ENCODE results near the gene LMO1.

Gene LMO1

DNA sequence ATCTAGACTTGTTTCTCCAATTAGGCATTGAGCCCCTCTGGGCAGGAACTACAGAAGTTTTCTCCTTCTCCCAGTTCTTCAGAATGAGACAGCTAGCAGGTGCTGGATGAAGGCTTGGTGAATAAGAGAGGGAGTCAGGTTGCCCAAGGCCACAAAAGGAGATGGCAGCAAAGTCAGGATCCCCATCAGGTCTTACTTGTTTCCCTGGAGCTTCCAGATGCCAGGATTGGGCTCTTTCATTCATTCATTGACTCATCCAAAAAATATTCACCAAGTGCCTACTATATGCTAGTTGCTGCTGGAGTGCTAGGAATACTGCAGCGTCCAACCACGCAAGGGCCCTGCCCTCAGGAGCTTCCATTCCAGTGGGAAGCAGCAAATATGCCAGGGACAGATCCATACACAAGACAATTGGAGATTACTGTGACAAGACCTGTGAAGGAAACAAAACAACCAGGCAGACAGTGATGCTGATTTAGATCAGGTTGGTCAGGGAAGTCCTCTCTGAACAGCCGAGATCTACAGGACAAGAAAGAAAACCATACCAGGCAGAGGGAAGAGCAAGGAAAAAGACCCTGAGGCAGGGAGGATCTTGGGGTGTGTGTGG, 24.6 kb upstream of the LMO1 start:
- H3K4me3 ChIP-seq (ENCODE audit: low read length), result no peak overlapping the region
- TF ChIP-seq, protein P1, sequence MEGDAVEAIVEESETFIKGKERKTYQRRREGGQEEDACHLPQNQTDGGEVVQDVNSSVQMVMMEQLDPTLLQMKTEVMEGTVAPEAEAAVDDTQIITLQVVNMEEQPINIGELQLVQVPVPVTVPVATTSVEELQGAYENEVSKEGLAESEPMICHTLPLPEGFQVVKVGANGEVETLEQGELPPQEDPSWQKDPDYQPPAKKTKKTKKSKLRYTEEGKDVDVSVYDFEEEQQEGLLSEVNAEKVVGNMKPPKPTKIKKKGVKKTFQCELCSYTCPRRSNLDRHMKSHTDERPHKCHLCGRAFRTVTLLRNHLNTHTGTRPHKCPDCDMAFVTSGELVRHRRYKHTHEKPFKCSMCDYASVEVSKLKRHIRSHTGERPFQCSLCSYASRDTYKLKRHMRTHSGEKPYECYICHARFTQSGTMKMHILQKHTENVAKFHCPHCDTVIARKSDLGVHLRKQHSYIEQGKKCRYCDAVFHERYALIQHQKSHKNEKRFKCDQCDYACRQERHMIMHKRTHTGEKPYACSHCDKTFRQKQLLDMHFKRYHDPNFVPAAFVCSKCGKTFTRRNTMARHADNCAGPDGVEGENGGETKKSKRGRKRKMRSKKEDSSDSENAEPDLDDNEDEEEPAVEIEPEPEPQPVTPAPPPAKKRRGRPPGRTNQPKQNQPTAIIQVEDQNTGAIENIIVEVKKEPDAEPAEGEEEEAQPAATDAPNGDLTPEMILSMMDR (conservative IDR thresholded peaks at IDR 0.05; ENCODE audit: low read length), result no peak

DNA sequence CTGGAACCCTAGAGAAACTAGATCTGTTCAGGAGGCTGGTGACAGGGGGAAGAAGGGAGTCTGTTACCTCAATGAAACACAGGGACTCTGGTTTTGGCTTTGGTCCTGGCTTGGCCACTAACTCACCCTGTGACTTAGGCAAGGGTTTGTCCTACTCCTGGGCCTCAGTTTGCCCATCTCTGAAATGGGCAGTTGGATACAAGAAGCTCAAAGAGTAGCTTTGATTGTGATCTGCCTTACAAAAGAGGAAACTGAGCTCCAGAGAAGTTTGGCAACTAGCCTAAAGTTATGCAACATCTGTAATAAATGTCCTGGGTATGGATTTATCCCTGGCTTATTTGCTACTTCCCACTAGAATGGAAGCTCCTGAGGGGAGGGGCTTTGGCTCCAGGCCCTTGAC, 24.0 kb upstream of the LMO1 start:
- TF ChIP-seq, protein P1 (conservative IDR thresholded peaks at IDR 0.05; ENCODE audit: low read length), result no peak
- H3K4me3 ChIP-seq (ENCODE audit: low read length), result no peak overlapping the region
- no peak for DNase-seq (ENCODE audit: low read depth)

More for the DNA sequence above, 24.6 kb upstream of the LMO1 start:
- no peak for DNase-seq (ENCODE audit: low read depth)

DNA sequence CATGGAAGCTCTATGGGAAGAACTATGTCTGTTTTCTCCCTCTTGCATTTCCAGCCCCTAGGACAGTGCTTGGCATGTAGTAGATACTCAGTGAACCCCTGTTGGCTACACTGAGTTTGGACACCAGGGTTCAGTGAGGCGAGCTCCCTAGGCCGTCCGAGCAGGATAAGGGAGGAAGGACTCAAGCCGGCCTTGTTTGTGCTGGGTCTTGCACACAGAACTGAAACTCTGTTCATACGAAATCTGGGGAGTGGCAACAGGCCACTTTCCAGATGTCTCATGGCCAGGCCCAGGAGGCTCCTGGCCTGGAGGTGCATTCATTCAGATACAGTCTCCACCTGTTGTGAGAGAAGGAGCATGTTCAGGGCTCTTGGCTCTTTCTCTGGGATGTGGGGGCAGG, 23.6 kb upstream of the LMO1 start:
- TF ChIP-seq, protein P1 (conservative IDR thresholded peaks at IDR 0.05; ENCODE audit: low read length), result no peak
- no peak for DNase-seq (ENCODE audit: low read depth)
- no peak overlapping the region for H3K4me3 ChIP-seq (ENCODE audit: low read length)

DNA sequence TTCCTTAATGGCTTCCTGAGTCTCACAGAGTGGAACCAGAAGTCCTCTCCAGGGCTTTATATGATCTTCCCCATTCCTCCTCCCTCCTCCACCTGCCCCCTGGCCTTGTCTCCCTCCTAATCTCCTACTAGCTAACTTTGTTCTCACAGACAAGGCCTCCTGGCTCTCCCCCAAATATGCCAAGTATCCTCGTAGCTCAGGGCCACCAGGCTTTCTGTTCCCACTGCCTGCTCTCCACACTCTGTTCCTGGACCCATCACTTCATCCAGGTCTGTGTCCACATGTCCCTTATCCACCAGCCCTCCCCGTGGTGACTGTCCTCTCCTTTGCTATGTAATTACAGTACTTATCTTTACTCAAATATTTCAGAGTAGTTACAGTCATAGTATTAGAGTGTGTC, 23.2 kb upstream of the LMO1 start:
- TF ChIP-seq, protein P1 (conservative IDR thresholded peaks at IDR 0.05; ENCODE audit: low read length), result no peak
- no peak overlapping the region for H3K4me3 ChIP-seq (ENCODE audit: low read length)
- no peak for DNase-seq (ENCODE audit: low read depth)

DNA sequence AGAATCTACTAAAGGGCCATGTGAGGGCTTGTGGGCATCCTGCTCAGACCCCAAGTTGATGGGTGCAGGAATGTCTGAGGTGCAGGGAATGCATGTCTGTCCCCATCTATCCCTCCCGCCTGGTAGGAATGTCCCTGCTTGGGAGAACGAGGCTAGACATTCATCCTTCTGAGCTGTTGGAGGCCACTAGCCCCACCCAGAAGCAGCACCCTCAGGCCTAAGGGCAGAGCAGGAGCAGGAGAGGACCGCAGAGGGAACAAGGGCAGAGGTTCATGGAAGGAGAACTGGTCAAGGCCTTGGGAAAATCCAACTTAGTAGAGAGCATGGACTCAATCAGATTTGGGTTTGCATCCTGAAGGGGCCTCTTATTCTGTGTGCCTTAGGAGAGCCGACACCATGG, 22.1 kb upstream of the LMO1 start:
- TF ChIP-seq, protein P1 (conservative IDR thresholded peaks at IDR 0.05; ENCODE audit: low read length), result no peak
- DNase-seq (ENCODE audit: low read depth), result no peak
- no peak overlapping the region for H3K4me3 ChIP-seq (ENCODE audit: low read length)

DNA sequence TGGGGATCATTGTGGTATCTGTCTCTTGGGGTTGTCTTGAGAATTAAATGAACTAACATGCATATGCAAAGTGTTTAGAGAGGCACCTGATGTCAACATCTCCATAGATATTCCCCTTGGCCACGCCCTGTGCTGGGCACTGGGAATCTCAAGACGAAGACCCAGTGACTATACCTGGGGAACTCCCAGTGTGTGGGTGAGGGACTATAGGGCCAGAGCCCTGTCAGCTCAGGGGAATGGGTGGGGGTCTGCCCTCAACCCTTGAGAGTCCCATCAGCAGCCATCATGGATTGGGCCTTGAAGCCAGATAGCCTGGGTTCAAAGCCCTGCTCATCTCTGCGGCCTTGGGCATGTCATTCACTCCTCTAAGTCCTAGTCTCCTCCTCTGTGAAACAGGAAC, 21.6 kb upstream of the LMO1 start:
- H3K4me3 ChIP-seq (ENCODE audit: low read length), result no peak overlapping the region
- TF ChIP-seq, protein P1 (conservative IDR thresholded peaks at IDR 0.05; ENCODE audit: low read length), result no peak

DNA sequence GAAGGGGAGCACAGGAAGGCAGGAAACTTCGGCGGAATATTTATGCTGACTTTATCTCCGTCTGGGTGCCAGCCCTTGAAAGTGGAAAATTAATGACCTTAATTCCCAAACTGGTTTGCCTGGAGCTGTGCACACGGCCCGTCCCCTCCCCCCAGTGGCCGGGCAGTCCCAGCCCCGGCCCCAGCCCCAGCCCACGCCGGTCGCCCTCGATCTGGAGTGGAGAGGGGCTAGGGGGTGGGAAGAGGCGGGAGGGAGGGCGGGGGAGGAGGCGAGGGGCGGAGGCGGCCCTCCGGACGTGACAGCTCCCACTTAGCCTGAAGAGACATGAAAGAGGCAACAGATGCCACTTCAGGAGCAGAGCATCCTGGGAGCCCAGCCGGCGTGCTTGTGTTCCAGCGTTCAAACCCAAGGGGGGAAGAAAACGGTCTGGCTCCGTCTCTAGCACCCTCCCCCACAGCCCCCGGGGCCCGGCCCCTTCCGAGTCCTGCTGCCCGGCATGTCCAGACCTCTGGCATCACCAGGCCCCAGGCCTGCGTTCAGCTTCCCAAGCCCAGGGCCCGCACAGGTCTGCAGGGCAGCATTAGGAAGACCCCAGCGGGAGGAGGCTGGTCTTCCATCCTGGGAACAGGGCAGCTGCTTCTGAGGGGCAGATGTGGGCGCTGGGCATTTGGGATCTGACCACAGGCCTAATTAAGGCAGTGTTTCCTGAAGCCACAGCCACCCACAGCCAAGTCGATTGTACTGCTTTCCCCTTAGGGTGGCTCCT, 20.0 kb upstream of the LMO1 start:
- no peak for DNase-seq (ENCODE audit: low read depth)

More for the DNA sequence above, 21.6 kb upstream of the LMO1 start:
- DNase-seq (ENCODE audit: low read depth), result no peak

More for the DNA sequence above, 20.0 kb upstream of the LMO1 start:
- H3K4me3 ChIP-seq (ENCODE audit: low read length), result no peak overlapping the region
- TF ChIP-seq, protein P1 (conservative IDR thresholded peaks at IDR 0.05; ENCODE audit: low read length), result no peak
